Esophagus squamous epithelium (tissue), 4 donors: ENCODE measurements around the gene CCDC107.

ENCODE experiments used
- CTCF ChIP-seq, 6 experiments: fragments of 450-650 bp in 4 of 6; fragments of 200-600 bp in 2 of 6; sonication (generic) in 2 of 6; IDR thresholded peaks; one replicate each; pipeline ENCODE4 v1.5.1; 2016 to 2019; ENCODE audit warnings: antibody characterized with exemption in 6 of 6, mild to moderate bottlenecking in 4 of 6, moderate library complexity in 4 of 6
- POLR2A ChIP-seq, 4 donors: fragments of 450-650 bp; IDR thresholded peaks; one replicate each; pipeline ENCODE4 v1.6.1; 2017; ENCODE audit warnings: antibody characterized with exemption in 4 of 4, mild to moderate bottlenecking in 4 of 4, moderate library complexity in 3 of 4

DNA sequence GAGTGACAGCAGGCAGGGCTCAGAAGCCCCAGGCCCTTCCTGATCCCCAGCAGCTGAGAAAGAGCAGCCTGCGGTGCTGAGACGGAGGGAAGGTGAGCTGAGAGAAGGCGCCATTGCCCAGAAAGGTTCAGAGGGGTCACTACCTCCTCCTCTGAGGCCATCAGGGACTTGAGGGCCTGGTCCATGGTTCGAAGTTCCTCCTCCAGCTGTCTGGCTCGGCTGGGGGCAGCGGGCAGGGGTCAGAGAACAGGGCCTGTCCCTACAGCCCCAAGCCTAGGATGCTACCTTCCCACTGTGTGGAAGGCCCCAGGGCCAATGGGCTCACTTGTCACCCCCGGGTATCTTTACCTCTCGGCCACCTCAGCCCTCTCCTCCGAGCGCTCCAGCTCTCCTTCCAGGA is 26.8 kb downstream of the CCDC107 start:
- no peak for TF ChIP-seq CTCF (IDR thresholded peaks at IDR 0.05)
- TF ChIP-seq POLR2A (IDR thresholded peaks at IDR 0.05): no peak
